Fibroblast of lung (primary cell): ENCODE results near the gene LRRC8E.

Experiments used
- EZH2 ChIP-seq: IDR thresholded peaks from 2 replicates; pipeline ENCODE4 v1.5.1; 2012; ENCODE audit warnings: low read length, control low read depth, mild to moderate bottlenecking; ENCODE audit errors: missing control alignments
- TF ChIP-seq, protein P1 (sequence below), 2 donors: IDR thresholded peaks in 1 of 2; conservative IDR thresholded peaks in 1 of 2; 1 replicate in 1 of 2; 2 replicates in 1 of 2; pipeline ENCODE4 v1.5.1; 2011 to 2012; ENCODE audit warnings: low read length in 2 of 2, control low read depth in 1 of 2, inconsistent platforms in 1 of 2, low read depth in 1 of 2, mild to moderate bottlenecking in 1 of 2

DNA sequence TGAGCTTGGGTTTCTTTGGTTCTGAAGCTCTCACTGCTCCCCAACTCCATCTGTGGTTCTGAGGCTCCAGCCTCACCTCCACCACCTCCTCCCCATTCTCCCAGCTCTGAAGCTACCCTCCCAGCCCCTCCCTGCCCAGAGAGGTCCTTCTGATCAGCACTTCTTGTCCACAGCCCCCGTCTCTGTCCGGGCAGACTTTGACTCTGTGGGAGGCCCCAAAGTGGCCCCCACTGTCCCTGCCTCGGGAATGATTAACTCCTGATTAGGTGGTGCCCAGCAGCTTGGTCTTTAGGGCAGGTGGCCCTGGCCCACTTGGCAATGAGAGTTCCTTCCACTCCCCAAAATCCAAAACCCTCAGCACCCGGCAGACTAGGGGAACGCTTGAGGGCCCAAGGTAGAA is 43.9 kb upstream of the LRRC8E start:
- TF ChIP-seq EZH2, result no peak
- TF ChIP-seq, protein P1, sequence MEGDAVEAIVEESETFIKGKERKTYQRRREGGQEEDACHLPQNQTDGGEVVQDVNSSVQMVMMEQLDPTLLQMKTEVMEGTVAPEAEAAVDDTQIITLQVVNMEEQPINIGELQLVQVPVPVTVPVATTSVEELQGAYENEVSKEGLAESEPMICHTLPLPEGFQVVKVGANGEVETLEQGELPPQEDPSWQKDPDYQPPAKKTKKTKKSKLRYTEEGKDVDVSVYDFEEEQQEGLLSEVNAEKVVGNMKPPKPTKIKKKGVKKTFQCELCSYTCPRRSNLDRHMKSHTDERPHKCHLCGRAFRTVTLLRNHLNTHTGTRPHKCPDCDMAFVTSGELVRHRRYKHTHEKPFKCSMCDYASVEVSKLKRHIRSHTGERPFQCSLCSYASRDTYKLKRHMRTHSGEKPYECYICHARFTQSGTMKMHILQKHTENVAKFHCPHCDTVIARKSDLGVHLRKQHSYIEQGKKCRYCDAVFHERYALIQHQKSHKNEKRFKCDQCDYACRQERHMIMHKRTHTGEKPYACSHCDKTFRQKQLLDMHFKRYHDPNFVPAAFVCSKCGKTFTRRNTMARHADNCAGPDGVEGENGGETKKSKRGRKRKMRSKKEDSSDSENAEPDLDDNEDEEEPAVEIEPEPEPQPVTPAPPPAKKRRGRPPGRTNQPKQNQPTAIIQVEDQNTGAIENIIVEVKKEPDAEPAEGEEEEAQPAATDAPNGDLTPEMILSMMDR (conservative IDR thresholded peaks at IDR 0.05 in 1 of 2, IDR thresholded peaks at IDR 0.05 in 1 of 2; ENCODE audit: low read depth in 1 of 2, low read length in 2 of 2), result no peak
